ENCODE data around the gene MAP1S.

The MAP1S gene

GRCh38 chr19:17739121-17739875 lies 20.0 kb downstream of the MAP1S start:
- no peak for DNase-seq (ENCODE audit: low spot score)

- DNase-seq (ENCODE audit: low spot score), result no peak
Measured at GRCh38 chr19:17741456-17741855, 22.2 kb downstream of the MAP1S start.

DNA sequence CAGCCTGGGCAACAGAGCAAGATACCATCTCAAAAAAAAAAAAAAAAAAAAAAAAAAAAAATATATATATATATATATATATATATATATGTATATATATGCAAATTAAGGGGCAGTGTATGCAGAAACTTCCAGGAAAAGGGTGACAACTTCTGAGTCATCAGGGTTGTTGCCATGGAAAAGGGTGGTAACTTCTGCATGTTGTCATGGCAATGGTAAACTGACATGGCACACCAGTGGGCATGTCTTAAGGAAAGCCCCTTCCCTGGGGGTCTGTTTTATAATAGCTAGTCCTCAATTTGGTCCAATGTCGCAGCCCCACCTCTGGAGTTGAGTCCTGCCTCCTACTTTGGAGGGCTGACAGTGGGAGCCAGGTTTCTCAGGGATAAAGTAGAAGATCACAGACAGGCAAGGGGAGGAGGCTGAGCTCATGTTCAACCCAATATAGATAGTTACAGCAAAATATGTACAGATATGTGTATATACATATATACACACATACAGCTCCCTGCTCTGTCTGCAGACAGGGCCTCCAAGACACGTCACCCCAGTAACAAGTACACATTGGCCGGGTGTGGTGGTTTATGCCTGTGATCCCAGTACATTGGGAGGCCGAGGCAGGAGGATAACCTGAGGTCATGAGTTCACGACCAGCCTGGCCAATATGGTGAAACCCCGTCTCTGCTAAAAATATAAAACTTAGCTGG lies 24.7 kb downstream of the MAP1S start:
- peak; percentile 65 for DNase-seq (ENCODE audit: low spot score)

GRCh38 chr19:17747205-17748098 lies 28.2 kb downstream of the MAP1S start:
- DNase-seq (ENCODE audit: low spot score), result peak; percentile 95

DNA sequence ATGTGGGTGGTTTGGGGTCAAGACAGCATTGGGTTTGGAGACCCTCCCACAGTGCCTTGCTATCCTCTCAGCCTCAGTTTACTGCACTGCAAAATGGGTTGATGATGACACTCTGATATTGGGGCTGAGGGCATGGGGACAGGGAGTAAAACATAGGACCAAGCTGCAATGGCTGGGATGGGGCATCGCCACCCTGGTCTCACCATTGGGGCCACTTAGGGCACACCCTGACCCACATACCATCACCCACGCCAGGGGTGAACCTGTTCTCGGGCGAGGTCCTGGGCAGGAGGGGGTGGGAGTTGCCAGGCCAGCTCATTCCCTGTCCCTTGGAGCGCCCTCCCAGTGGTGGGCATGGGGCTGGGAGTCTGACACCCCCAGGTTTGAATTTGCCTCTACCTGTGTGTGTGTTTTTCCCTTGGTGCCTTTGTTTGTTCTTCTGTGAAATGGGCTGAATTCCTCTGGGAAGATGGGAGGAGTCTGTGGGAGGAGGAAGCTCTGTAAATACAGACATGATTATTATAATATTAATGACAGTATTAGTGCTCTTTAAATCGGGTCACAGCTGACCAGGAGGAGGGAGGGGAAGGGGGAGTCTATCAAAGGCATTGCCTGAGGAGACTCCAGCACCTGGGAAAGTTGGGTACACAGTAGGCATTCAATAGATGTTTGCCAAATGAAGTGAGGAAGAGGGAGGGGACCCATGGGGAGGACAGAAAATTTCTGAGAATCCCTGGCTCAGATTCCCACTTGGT lies 29.8 kb downstream of the MAP1S start:
- DNase-seq (ENCODE audit: low spot score), result no peak

- DNase-seq (ENCODE audit: low spot score), result no peak
Measured at GRCh38 chr19:17749912-17750317, 30.6 kb downstream of the MAP1S start.

GRCh38 chr19:17751103-17751911 lies 32.0 kb downstream of the MAP1S start, which contains the start of gene FCHO1:
Gene FCHO1, plus strand, starts transcription at chr19:17751477. Its CDS starts 3,688 bp downstream, at chr19:17755165.
- DNase-seq (ENCODE audit: low spot score), result peak; percentile 86

DNA sequence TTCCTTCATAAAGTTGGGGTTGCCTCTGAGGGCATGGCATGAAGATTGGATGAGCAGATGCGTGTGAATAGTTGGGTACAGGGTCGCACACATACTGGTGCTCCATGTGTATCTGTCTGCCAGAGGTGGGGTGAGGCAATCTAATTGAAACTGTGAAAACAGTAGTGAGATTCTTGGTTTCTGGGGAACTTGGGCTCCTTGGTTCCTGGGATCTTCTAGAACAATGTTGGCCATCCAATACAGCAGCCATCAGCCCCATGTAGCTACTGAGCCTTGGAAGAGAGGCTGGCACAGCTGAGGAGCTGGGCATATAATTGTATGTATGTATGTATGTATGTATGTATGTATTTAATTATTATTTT lies 32.6 kb downstream of the MAP1S start:
- no peak for DNase-seq (ENCODE audit: low spot score)

- DNase-seq (ENCODE audit: low spot score), result no peak
Measured at GRCh38 chr19:17752865-17753639, 33.8 kb downstream of the MAP1S start.

DNA sequence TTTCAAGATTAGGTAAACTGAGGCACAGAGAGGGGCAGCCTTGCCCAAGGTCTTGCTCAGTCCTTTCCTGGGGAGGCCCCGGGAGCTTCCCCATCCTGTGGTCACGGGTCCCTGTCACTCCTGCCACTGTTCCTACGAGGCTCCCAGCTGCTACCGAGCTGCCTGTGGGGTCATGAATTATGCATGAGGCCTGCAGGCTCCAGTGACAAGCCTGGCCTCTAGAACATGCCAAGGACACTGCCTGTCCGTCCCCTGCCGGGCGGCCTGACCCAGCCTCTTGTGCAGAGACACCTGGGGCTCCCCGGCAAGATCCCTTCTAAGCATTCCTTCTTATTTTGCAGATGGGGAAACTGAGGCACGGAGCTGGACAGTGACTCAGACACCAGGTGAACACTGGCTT lies 34.7 kb downstream of the MAP1S start:
- no peak for DNase-seq (ENCODE audit: low spot score)

DNA sequence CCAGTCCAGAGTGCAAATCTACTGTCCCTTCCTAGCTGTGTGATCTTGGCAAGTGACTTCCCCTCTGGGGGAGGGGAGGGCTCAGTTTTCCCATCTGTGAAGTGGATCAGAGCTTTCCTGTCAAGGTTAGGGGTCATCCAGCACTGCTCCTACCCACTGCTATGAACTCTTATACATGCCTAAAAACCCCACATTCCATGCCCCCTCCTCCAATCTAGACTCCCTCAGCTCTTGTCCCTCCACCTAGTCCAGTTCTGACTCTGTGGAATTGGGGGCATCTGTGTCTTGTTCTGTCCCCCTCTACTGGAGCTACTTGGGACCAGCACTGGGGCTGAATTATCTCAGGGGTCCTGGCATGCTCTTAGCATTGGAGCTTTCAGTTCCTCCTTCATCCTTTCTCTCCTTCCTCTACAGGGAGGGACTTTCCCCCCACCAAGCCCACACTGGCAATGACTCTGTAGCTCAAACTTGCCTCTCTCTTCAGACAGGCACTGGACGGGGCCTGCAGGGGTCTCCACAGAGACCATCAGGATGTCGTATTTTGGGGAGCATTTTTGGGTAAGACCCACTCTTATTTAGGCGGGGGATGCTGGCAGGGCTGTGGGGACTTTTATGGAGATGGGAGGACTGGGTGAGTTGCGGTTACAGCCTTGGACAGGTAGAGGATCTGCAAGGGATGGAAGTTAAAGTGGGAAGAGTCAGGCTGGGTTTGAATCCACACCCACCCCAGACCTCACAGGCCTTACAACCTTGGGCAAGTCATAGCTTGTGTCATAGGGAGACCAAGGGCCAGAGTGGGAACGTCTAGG lies 35.6 kb downstream of the MAP1S start:
- no peak for DNase-seq (ENCODE audit: low spot score)

- no peak for DNase-seq (ENCODE audit: low spot score)
Measured at GRCh38 chr19:17755443-17755890, 36.2 kb downstream of the MAP1S start.

DNA sequence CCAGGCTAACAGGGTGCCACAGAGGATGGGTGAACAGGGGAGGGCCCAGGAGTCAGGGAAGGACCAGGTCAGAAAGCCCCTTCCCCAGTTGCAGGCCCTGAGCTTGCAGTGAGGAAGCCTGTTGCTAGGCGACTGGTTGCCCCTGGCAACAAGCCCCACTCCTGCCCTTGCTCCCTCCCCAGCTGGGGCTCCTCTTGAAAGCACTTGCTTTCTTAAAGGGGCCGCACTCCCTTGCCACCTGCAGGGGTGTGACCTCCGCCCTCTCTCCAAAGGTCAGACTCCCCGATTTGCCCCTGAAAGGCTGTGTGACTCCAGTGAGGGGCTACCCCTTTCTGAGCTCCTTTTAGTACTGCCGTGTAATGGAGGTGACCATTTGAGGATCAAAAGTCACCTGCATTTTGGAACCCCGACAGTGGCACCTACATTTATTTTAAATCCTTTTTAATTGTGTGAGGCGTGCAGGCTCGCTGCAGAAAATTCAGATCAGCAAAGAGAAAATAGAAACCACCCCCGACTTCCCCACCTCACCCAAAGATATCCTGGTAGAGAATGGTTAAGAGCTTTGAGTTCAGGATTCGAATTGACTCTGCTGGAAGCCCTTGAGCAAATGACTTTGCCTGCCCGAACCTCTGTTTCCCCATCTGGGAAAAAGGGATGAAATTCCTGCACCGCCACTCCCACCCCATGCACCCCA lies 36.8 kb downstream of the MAP1S start:
- peak; percentile 33 for DNase-seq (ENCODE audit: low spot score)

- DNase-seq (ENCODE audit: low spot score), result no peak
Measured at GRCh38 chr19:17757125-17757524, 37.8 kb downstream of the MAP1S start.

DNA sequence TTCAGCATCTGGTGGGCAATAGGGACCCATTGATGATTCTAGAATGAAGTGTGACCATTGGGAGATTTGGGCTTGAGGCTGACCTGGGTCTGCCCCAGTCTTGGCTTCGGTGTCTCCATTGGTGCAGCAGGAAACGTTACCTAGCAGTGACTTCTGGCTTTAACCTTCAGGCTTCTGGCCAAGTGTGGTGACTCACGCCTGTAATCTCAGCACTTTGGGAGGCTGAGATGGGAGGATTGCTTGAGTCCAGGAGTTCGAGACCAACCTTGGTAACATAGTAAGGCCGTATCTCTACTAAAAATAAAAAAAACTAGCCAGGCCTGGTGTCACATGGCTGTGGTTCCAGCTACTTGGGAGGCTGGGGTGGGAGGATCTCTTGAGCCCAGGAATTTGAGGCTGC lies 39.2 kb downstream of the MAP1S start:
- no peak for DNase-seq (ENCODE audit: low spot score)

DNA sequence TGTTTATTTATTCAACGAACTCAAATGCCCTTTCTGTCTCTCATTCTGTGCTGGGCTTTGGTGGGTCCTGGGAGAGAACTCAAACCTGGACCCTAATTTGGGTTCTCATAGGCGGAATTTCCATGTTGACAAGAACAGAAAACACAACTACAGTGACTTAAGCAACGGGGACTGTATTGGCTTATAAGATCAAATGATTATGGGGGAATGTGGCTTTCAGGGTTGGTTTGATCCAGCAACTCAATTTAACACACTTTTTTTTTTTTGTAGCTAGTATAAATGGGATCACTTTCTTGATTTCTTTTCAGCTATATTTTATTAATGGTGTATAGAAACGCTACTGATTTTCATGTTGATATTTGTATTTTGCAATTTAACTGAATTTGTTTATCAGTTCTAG lies 41.9 kb downstream of the MAP1S start:
- no peak for DNase-seq (ENCODE audit: low spot score)

GRCh38 chr19:17762505-17763229 lies 43.4 kb downstream of the MAP1S start:
- no peak for DNase-seq (ENCODE audit: low spot score)

- no peak for DNase-seq (ENCODE audit: low spot score)
Measured at GRCh38 chr19:17764348-17764747, 45.1 kb downstream of the MAP1S start.

Data from CD4-positive, alpha-beta T cell treated with Interleukin-15 for 4 hours (primary cell).